BJ (cell line): ENCODE data around the gene ZBP1. TPM values are rescaled to one million over a fixed set of nuclear protein-coding genes. Genes with fewer than 3 reads are reported as not detected.

ENCODE experiments used
- CTCF ChIA-PET: fragments of 350-600 bp; formaldehyde crosslinking; extraction: SDS; loops from one replicate; lab custom pipeline; 2021; ENCODE audit warnings: antibody characterized with exemption, inconsistent platforms; lab: Yijun Ruan, JAX
- POLR2A ChIA-PET: fragments of 300-600 bp; sonication (Branson Sonifier 250); formaldehyde crosslinking; extraction: SDS; loops from one replicate; lab custom pipeline; 2021; ENCODE audit warnings: antibody characterized with exemption; lab: Charles Lee
- DNase-seq: peaks from one replicate; pipeline ENCODE4 v3.0.0-alpha.2; 2011; ENCODE audit warnings: low read depth
- H3K27me3 ChIP-seq: 2 replicates; pipeline ENCODE4 v1.6.0; 2011; ENCODE audit warnings: low read length; ENCODE audit not compliant: control insufficient read depth, insufficient read depth
- H3K36me3 ChIP-seq: 2 replicates; pipeline ENCODE4 v1.5.1; 2011; ENCODE audit warnings: low read length; ENCODE audit not compliant: control insufficient read depth, insufficient read depth
- H3K4me3 ChIP-seq: 2 replicates; pipeline ENCODE4 v1.5.1; 2011; ENCODE audit warnings: low read depth, mild to moderate bottlenecking, control low read depth, low read length
- polyA minus RNA-seq: library from RNA; depleted of rRNA, polyadenylated mRNA; stranded (reverse); fragments of >200 nt; gene quantifications from 2 replicates; pipeline ENCODE4 v1.2.3, GENCODE V29; 2011; rRNA and poly(A)+ RNA removed
- polyA plus RNA-seq: library from polyadenylated mRNA; depleted of rRNA; stranded (reverse); fragments of >200 nt; gene quantifications from 2 replicates; pipeline ENCODE4 v1.2.3, GENCODE V29; 2011; rRNA removed
- TF ChIP-seq, protein P1 (sequence below): IDR thresholded peaks from 2 replicates; pipeline ENCODE4 v1.5.1; 2011; ENCODE audit warnings: low read depth, mild to moderate bottlenecking, control low read depth, inconsistent platforms, low read length, moderate library complexity; ENCODE audit not compliant: insufficient read depth

Gene ZBP1, protein sequence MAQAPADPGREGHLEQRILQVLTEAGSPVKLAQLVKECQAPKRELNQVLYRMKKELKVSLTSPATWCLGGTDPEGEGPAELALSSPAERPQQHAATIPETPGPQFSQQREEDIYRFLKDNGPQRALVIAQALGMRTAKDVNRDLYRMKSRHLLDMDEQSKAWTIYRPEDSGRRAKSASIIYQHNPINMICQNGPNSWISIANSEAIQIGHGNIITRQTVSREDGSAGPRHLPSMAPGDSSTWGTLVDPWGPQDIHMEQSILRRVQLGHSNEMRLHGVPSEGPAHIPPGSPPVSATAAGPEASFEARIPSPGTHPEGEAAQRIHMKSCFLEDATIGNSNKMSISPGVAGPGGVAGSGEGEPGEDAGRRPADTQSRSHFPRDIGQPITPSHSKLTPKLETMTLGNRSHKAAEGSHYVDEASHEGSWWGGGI
- polyA plus RNA-seq (not detected in 2 replicates), polyA minus RNA-seq (not detected in 2 replicates)

DNA sequence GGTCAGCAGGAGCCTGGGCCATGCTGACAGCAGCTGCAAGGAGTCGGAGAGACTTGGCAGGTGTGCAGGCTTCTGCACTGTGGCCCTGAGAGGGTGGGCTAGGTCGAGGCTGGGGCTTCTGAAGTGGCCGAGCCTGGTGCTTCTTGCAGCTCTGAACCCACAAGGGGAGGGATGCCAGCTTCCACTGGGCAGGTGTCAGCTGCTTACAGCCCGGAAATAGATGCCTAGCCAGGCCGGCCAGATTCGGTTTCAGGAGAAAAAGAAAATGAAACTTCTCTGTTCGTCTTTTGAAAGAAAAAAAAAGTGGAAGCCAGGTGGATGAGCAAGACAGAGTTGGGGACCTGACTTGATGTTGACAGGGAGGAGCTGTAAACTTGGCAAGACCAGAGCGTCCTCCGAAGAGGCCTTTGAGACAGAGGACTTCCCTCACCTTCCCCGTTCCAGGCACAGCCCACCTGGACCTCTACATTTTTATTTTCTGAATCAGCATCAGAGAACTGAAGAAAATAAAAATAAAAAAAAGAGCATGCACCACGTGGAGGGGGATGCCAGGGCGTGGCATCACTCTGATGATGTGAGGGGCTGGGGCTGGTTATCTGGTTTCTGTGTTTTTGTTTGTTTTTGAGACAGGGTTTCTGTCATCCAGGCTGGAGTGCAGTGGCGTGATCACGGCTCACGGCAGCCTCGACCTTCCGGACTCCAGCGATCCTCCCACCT lies at the start of gene ZBP1:
Gene ZBP1, minus strand, starts transcription at position 153 of the 717 bp plus-strand sequence. Its CDS starts 131 bp downstream, at position 22.
- TF ChIP-seq, protein P1, sequence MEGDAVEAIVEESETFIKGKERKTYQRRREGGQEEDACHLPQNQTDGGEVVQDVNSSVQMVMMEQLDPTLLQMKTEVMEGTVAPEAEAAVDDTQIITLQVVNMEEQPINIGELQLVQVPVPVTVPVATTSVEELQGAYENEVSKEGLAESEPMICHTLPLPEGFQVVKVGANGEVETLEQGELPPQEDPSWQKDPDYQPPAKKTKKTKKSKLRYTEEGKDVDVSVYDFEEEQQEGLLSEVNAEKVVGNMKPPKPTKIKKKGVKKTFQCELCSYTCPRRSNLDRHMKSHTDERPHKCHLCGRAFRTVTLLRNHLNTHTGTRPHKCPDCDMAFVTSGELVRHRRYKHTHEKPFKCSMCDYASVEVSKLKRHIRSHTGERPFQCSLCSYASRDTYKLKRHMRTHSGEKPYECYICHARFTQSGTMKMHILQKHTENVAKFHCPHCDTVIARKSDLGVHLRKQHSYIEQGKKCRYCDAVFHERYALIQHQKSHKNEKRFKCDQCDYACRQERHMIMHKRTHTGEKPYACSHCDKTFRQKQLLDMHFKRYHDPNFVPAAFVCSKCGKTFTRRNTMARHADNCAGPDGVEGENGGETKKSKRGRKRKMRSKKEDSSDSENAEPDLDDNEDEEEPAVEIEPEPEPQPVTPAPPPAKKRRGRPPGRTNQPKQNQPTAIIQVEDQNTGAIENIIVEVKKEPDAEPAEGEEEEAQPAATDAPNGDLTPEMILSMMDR: no peak
- Histone ChIP-seq H3K27me3 (peaks cover 5% of the 10 kb centered on the region), H3K4me3 (no peak within 1 kb of the TSS), H3K36me3 (no peaks in the 10 kb centered on the region)
- ChIA-PET POLR2A (interaction anchor here (0.7 kb wide), 1 partner anchor 65 kb away, joined by 3 read pairs; no protein-coding TSS in a partner anchor), CTCF (interaction anchor here (0.6 to 1.5 kb wide), 5 partner anchors 119 to 591 kb away, joined by 3 to 5 read pairs (median 3); no protein-coding TSS in a partner anchor)
- no peak for DNase-seq

DNA sequence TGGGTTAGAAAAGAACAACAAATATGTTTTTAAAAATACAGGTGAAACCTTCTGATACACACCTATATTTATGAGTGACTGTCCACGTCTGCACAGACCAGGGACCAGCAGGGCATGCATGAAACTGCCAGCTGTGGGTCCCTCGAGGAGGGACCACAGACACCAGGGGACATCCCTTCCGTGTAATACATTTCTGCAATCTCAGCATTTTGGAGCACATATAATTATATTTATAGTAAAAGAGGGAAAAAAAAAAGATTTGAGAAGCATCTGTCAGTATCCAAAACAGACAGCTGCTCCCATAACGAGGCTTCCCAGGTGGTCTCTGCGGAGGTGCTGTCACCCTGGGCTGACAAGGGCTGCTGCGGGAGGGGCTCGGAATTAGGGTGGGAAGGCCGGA lies 49.4 kb upstream of the ZBP1 start:
- Histone ChIP-seq H3K27me3 (no peaks in the 10 kb centered on the region), H3K4me3 (no peak overlapping the region), H3K36me3 (no peaks in the 10 kb centered on the region)
- POLR2A ChIA-PET: no interaction called here
- TF ChIP-seq, protein P1: no peak
- no peak for DNase-seq
- CTCF ChIA-PET: interaction anchor here (0.6 to 1.1 kb wide), 2 partner anchors 16 to 22 kb away, joined by 3 read pairs; no protein-coding TSS in a partner anchor

DNA sequence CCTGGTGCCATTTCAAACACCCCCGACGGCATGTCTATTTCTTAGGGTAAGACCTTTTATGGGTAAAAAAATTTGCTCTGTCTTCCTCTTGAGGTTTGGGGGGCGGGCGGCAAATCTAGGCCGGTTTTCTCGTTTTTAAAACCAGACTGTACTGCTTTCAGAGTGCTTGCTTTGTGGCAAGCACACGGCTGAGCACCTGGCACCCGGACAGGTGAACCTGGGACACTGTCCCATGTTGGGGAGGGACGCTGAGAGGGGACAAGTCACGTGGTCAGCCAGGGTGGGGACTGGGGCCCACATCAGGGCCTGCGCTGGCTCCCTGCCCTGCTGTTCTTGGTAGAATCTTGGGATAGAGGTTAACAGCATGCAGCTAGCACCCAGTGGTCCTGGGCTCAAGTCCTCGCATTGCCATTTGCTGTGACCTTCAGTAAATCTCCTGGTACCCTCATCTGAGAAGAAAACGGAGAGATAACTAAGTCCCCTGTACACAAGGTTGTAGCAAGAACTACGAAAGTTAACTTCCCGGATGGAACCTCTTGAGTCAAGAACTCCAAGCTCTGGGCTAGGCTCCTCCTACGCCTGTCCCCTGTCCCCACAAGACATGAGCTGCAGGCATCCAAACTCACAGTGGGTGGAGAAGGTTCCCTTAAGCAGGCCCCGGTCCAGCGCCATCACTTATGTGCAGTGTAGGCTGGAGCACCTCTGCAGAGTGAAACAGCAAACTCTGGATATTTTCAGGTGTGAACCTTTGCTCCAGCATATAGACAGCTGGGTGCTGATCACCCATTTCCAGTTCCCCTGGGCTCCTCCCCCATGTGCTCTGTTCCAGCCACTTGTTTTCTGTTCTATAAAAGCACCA lies 47.9 kb upstream of the ZBP1 start:
- ChIA-PET POLR2A (no interaction called here), CTCF (interaction anchor here (0.9 to 1.0 kb wide), 3 partner anchors 13 to 419 kb away, joined by 3 to 4 read pairs (median 3); no protein-coding TSS in a partner anchor)
- TF ChIP-seq, protein P1: no peak
- Histone ChIP-seq H3K27me3 (no peaks in the 10 kb centered on the region), H3K4me3 (no peak overlapping the region), H3K36me3 (no peaks in the 10 kb centered on the region)
- no peak for DNase-seq

DNA sequence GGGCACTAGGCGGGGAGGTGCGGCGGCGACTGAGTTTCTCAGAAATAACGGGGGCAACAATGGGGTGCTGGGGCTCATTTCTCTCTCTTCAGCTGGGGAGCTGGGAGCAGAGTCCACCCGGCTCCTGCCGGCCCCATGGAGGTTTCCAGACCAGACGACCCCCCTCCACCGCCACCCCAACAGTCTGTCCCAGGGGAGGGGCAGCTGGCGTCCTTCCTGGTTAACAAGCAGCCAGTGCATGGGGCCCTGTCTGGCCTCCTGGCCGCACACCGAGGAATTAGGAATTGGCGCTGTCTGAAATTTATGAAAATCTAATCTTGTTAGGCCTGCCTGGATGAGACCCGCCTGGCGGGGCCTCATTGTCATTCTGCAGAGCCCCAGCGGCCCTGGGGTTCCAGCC lies 47.2 kb upstream of the ZBP1 start:
- Histone ChIP-seq H3K27me3 (no peaks in the 10 kb centered on the region), H3K36me3 (no peaks in the 10 kb centered on the region), H3K4me3 (no peak overlapping the region)
- ChIA-PET CTCF (interaction anchor here (0.9 kb wide), 1 partner anchor 12 kb away, joined by 3 read pairs; no protein-coding TSS in a partner anchor), POLR2A (no interaction called here)
- no peak for DNase-seq
- TF ChIP-seq, protein P1: no peak
